ENCODE data around the gene CRABP1. TPM values are rescaled to one million over a fixed set of nuclear protein-coding genes. Genes with fewer than 3 reads are reported as not detected.
"Not testable (repeated sequence)": the region's sequence is repeated elsewhere in the genome, so short reads cannot be mapped to it uniquely, and the experiment has no call there.

The CRABP1 gene
- total and polyA plus RNA-seq, 10 of the 15 experiments (the other 5 are each of a cell fraction or from before 2014, with no cell fraction given) = 0.21 to 0.41 TPM; not detected in 8

- no peak overlapping the region for H3K9ac ChIP-seq (ENCODE audit: control insufficient read depth, insufficient read depth, low read length)
- TF ChIP-seq SPI1 (IDR thresholded peaks at IDR 0.05; ENCODE audit: borderline replicate concordance, insufficient read depth, low read depth, low read length) = peak; percentile 65; the same call in 1 of the 2 replicates
- no peak for TF ChIP-seq RB1 (IDR thresholded peaks at IDR 0.05; ENCODE audit: borderline replicate concordance)
- H3K27me3 ChIP-seq (replicated peaks in 1 of 2; ENCODE audit: control insufficient read depth in 2 of 2, insufficient read depth in 2 of 2, low read length in 1 of 2) = no peaks in the 10 kb centered on the region; a peak in 1 of 4 replicates
- DNase-seq (ENCODE audit: low read depth, low spot score) (no peak), ATAC-seq (peak; percentile 40), FAIRE-seq (no peak)
- no peak overlapping the region for H3K4me2 ChIP-seq (ENCODE audit: control insufficient read depth, insufficient read depth)
- no peaks in the 10 kb centered on the region for H4K20me1 ChIP-seq (ENCODE audit: control insufficient read depth, insufficient read depth)
- CTCF ChIA-PET = no interaction called here
- H2AFZ ChIP-seq (ENCODE audit: control insufficient read depth, low read depth, low read length) = no peak overlapping the region
- RAD21 ChIA-PET (ENCODE audit: unreplicated experiment) = no interaction called here
- H3K27ac ChIP-seq (ENCODE audit: control insufficient read depth, insufficient read depth) = no peak overlapping the region
- H3K4me1 ChIP-seq (ENCODE audit: control insufficient read depth, insufficient read depth, low read length) = no peaks in the 10 kb centered on the region
- H3K36me3 ChIP-seq (ENCODE audit: control insufficient read depth in 2 of 2, insufficient read depth in 2 of 2, low read length in 1 of 2) = no peaks in the 10 kb centered on the region
- POLR2A ChIA-PET = no interaction called here
- in situ Hi-C loops (cut with MboI) = no loop called here
- H3K9me3 ChIP-seq (replicated peaks; ENCODE audit: control insufficient read depth, insufficient read depth, low read length) = no peaks in the 10 kb centered on the region
- SMC1A ChIA-PET (ENCODE audit: uncharacterized antibody, unreplicated experiment) = no interaction called here
- H3K4me3 ChIP-seq = no peak overlapping the region
- intact Hi-C loops (cut with micrococcal nuclease; ENCODE audit: unreplicated experiment) = no loop called here
- H3K79me2 ChIP-seq (ENCODE audit: control insufficient read depth, insufficient read depth, low read length) = no peaks in the 10 kb centered on the region
- BruUV-seq (replicated peaks) = no TSS peak
- 11% methylated on average over 14 of the region's 14 CpGs for WGBS (ENCODE audit: insufficient coverage, insufficient replicate concordance, low lambda C conversion rate, missing lambda C conversion rate)
Measured at GRCh38 chr15:78374436-78375393, 34.6 kb downstream of the CRABP1 start.

- CTCF ChIA-PET; H2AFZ ChIP-seq (ENCODE audit: control insufficient read depth, low read depth, low read length); FAIRE-seq; H3K4me1 ChIP-seq (ENCODE audit: control insufficient read depth, insufficient read depth, low read length); H3K27me3 ChIP-seq (replicated peaks in 1 of 2; ENCODE audit: control insufficient read depth in 2 of 2, insufficient read depth in 2 of 2, low read length in 1 of 2); RAD21 ChIA-PET (ENCODE audit: unreplicated experiment); H3K27ac ChIP-seq (ENCODE audit: control insufficient read depth, insufficient read depth); in situ Hi-C loops (cut with MboI); DNase-seq (ENCODE audit: low read depth, low spot score); H3K36me3 ChIP-seq (ENCODE audit: control insufficient read depth in 2 of 2, insufficient read depth in 2 of 2, low read length in 1 of 2); H3K79me2 ChIP-seq (ENCODE audit: control insufficient read depth, insufficient read depth, low read length); intact Hi-C loops (cut with micrococcal nuclease; ENCODE audit: unreplicated experiment); ATAC-seq; SMC1A ChIA-PET (ENCODE audit: uncharacterized antibody, unreplicated experiment); BruUV-seq (replicated peaks); H3K9ac ChIP-seq (ENCODE audit: control insufficient read depth, insufficient read depth, low read length); H4K20me1 ChIP-seq (ENCODE audit: control insufficient read depth, insufficient read depth); H3K9me3 ChIP-seq (replicated peaks; ENCODE audit: control insufficient read depth, insufficient read depth, low read length); H3K4me2 ChIP-seq (ENCODE audit: control insufficient read depth, insufficient read depth); POLR2A ChIA-PET; H3K4me3 ChIP-seq: not testable (repeated sequence)
- 0% methylated on average over 1 of the region's 1 CpG for WGBS (ENCODE audit: insufficient coverage, insufficient replicate concordance, low lambda C conversion rate, missing lambda C conversion rate)
Measured at GRCh38 chr15:78380143-78380542, 40.0 kb downstream of the CRABP1 start.

All from GM12878 (cell line).